H9 (cell line): ENCODE measurements around the gene CD151. TPM values are rescaled to one million over a fixed set of nuclear protein-coding genes. Genes with fewer than 3 reads are reported as not detected.

Experiments used
- DNase-seq: peaks from one replicate; pipeline ENCODE4 v3.0.0-alpha.2; 2017
- H2AFZ ChIP-seq: one replicate; pipeline ENCODE4 v1.6.1; 2013; ENCODE audit warnings: mild to moderate bottlenecking, low read length, control low read depth, moderate library complexity
- H2AK5ac ChIP-seq: 2 replicates; pipeline ENCODE4 v1.6.1; 2013; ENCODE audit warnings: low read length, control low read depth, mixed read lengths; ENCODE audit not compliant: insufficient read length
- H2BK120ac ChIP-seq: one replicate; pipeline ENCODE4 v1.6.1; 2013; ENCODE audit warnings: low read depth, mild to moderate bottlenecking, low read length, control low read depth, inconsistent platforms; ENCODE audit not compliant: poor library complexity, severe bottlenecking
- H2BK12ac ChIP-seq: 2 replicates; pipeline ENCODE4 v1.6.1; 2013; ENCODE audit warnings: low read length, control low read depth, mixed read lengths, low read depth; ENCODE audit not compliant: insufficient read length
- H2BK15ac ChIP-seq: 2 replicates; pipeline ENCODE4 v1.6.1; 2013; ENCODE audit warnings: low read depth, low read length, control low read depth
- H2BK20ac ChIP-seq: one replicate; pipeline ENCODE4 v1.6.1; 2013; ENCODE audit warnings: low read depth, mild to moderate bottlenecking, low read length, control low read depth, inconsistent platforms; ENCODE audit not compliant: poor library complexity, severe bottlenecking
- H2BK5ac ChIP-seq: 2 replicates; pipeline ENCODE4 v1.6.1; 2013; ENCODE audit warnings: low read length, control low read depth, mixed read lengths; ENCODE audit not compliant: insufficient read length
- H3K14ac ChIP-seq: 2 replicates; pipeline ENCODE4 v1.6.1; 2013; ENCODE audit warnings: low read length, control low read depth; ENCODE audit not compliant: insufficient read depth
- H3K18ac ChIP-seq: 2 replicates; pipeline ENCODE4 v1.6.1; 2013; ENCODE audit warnings: low read depth, mild to moderate bottlenecking, mixed read lengths, low read length, control low read depth; ENCODE audit not compliant: insufficient read length
- H3K23ac ChIP-seq: 2 replicates; pipeline ENCODE4 v1.6.1; 2013; ENCODE audit warnings: low read length, control low read depth, mixed read lengths, low read depth; ENCODE audit not compliant: insufficient read length
- H3K23me2 ChIP-seq: 2 replicates; pipeline ENCODE4 v1.6.1; 2013; ENCODE audit warnings: low read depth, mild to moderate bottlenecking, mixed read lengths, low read length, control low read depth; ENCODE audit not compliant: insufficient read length, poor library complexity, severe bottlenecking
- H3K27ac ChIP-seq: 2 replicates; pipeline ENCODE4 v1.5.1; 2013; ENCODE audit warnings: low read length, control low read depth, mixed read lengths, low read depth; ENCODE audit not compliant: insufficient read length
- H3K27me3 ChIP-seq: 2 replicates; pipeline ENCODE4 v1.6.1; 2013; ENCODE audit warnings: low read length, control low read depth, inconsistent platforms; ENCODE audit not compliant: insufficient read depth
- H3K4ac ChIP-seq: 2 replicates; pipeline ENCODE4 v1.6.1; 2013; ENCODE audit warnings: low read depth, mild to moderate bottlenecking, control low read depth, inconsistent platforms, low read length, moderate library complexity
- H3K4me1 ChIP-seq: 2 replicates; pipeline ENCODE4 v1.6.1; 2013; ENCODE audit warnings: low read length, control low read depth, inconsistent platforms; ENCODE audit not compliant: insufficient read depth
- H3K4me2 ChIP-seq: 2 replicates; pipeline ENCODE4 v1.6.1; 2013; ENCODE audit warnings: low read length, control low read depth, mixed read lengths; ENCODE audit not compliant: insufficient read length, insufficient read depth
- H3K56ac ChIP-seq: 2 replicates; pipeline ENCODE4 v1.6.1; 2013; ENCODE audit warnings: low read depth, mild to moderate bottlenecking, mixed read lengths, low read length, control low read depth; ENCODE audit not compliant: insufficient read length
- H3K79me1 ChIP-seq: 2 replicates; pipeline ENCODE4 v1.6.1; 2013; ENCODE audit warnings: low read depth, mild to moderate bottlenecking, moderate library complexity, low read length, control low read depth, inconsistent platforms; ENCODE audit not compliant: insufficient read depth, poor library complexity, severe bottlenecking
- H3K79me2 ChIP-seq: 2 replicates; pipeline ENCODE4 v1.6.1; 2013; ENCODE audit warnings: low read length, control low read depth, inconsistent platforms; ENCODE audit not compliant: insufficient read depth
- H3K9ac ChIP-seq: 2 replicates; pipeline ENCODE4 v1.6.1; 2013; ENCODE audit warnings: low read length, control low read depth, mixed read lengths; ENCODE audit not compliant: insufficient read length; ENCODE audit errors: extremely low read depth
- H3K9me3 ChIP-seq: one replicate; pipeline ENCODE4 v1.6.1; 2013; ENCODE audit warnings: low read depth, low read length, inconsistent platforms; ENCODE audit not compliant: control insufficient read depth
- H3T11ph ChIP-seq: one replicate; pipeline ENCODE4 v1.6.1; 2013; ENCODE audit warnings: mild to moderate bottlenecking, low read length, control low read depth, inconsistent platforms
- H4K20me1 ChIP-seq: one replicate; pipeline ENCODE4 v1.6.1; 2013; ENCODE audit not compliant: control insufficient read depth, insufficient read length, insufficient read depth
- H4K5ac ChIP-seq: 2 replicates; pipeline ENCODE4 v1.6.1; 2013; ENCODE audit warnings: low read depth, mild to moderate bottlenecking, mixed read lengths, low read length, control low read depth; ENCODE audit not compliant: insufficient read length
- H4K8ac ChIP-seq: replicated peaks from 2 replicates; pipeline ENCODE4 v1.6.1; 2013; ENCODE audit warnings: low read length, control low read depth, mixed read lengths, low read depth; ENCODE audit not compliant: insufficient read length
- H4K91ac ChIP-seq: 2 replicates; pipeline ENCODE4 v1.6.1; 2013; ENCODE audit warnings: low read depth, mild to moderate bottlenecking, moderate library complexity, mixed read lengths, low read length, control low read depth; ENCODE audit not compliant: insufficient read length
- H3K27ac Mint-ChIP-seq, 3 experiments: 2 replicates in 2 of 3; 3 replicates in 1 of 3; pipeline ENCODE4 v1.8.0; 2020 to 2021; ENCODE audit warnings: mixed read lengths in 3 of 3, mild to moderate bottlenecking in 1 of 3, moderate library complexity in 1 of 3
- H3K27me3 Mint-ChIP-seq: 2 replicates; pipeline ENCODE4 v1.8.0; 2021; ENCODE audit warnings: low read depth, mild to moderate bottlenecking, moderate library complexity, mixed read lengths
- H3K36me3 Mint-ChIP-seq, 3 experiments: 2 replicates in 2 of 3; 3 replicates in 1 of 3; pipeline ENCODE4 v1.8.0; 2020 to 2021; ENCODE audit warnings: low read depth in 3 of 3, mixed read lengths in 3 of 3; ENCODE audit not compliant: insufficient read depth in 1 of 3
- H3K4me1 Mint-ChIP-seq, 2 experiments: 2 replicates each; pipeline ENCODE4 v1.8.0; 2020; ENCODE audit warnings: mixed read lengths in 2 of 2
- H3K4me3 Mint-ChIP-seq, 2 experiments: 2 replicates in 1 of 2; 3 replicates in 1 of 2; pipeline ENCODE4 v1.8.0; 2020 to 2021; ENCODE audit warnings: mild to moderate bottlenecking in 2 of 2, mixed read lengths in 2 of 2, moderate library complexity in 1 of 2
- H3K9me3 Mint-ChIP-seq, 2 experiments: 2 replicates in 1 of 2; 3 replicates in 1 of 2; pipeline ENCODE4 v1.8.0; 2020; ENCODE audit warnings: mild to moderate bottlenecking in 2 of 2, mixed read lengths in 2 of 2, moderate library complexity in 1 of 2
- WGBS: extraction: QIAGEN DNeasy Blood & Tissue Kit; methylation state at CpG from one replicate; pipeline ENCODE4 v1.1.7; 2013; ENCODE audit warnings: missing lambda C conversion rate, low lambda C conversion rate, mixed read lengths; ENCODE audit not compliant: insufficient read length; ENCODE audit errors: extremely low coverage; 5-methylcytosine and 5-hydroxymethylcytosine counted together
- total RNA-seq: library from RNA; stranded (reverse); gene quantifications from 2 replicates; pipeline ENCODE4 v1.2.1, GENCODE V29; 2021
- TF ChIP-seq, protein P1 (sequence below): fragments of 200-600 bp; sonication (generic); conservative IDR thresholded peaks from 3 replicates; pipeline ENCODE4 v1.8.0; 2021; ENCODE audit warnings: antibody characterized with exemption, mild to moderate bottlenecking

CD151 gene
- total RNA-seq, 1 experiment from 2014 or later, result 138 TPM

- H2BK5ac ChIP-seq, result no peak overlapping the region
- H3K4me2 ChIP-seq, result no peak overlapping the region
- no peak overlapping the region for H2BK120ac ChIP-seq
- no peak overlapping the region for H2BK20ac ChIP-seq
- no peak overlapping the region for H3K9ac ChIP-seq
- H2AK5ac ChIP-seq, result no peak overlapping the region
- no peak overlapping the region for H3T11ph ChIP-seq
- Mint-ChIP-seq H3K27me3 (peaks cover 7% of the 10 kb centered on the region; the same call in 1 of the 2 replicates), H3K27ac (no peak overlapping the region), H3K4me1 (peaks cover 7 to 27% of the 10 kb centered on the region in 2 experiments; a peak in 3 of 4 replicates), H3K9me3 (no peaks in the 10 kb centered on the region), H3K4me3 (peak overlapping the region in 1 of 2 experiments; percentile 55; a peak in 3 of 5 replicates), H3K36me3 (peaks cover 0 to 16% (median 0%) of the 10 kb centered on the region in 3 experiments; a peak in 3 of 7 replicates)
- H3K56ac ChIP-seq, result no peak overlapping the region
- no peak overlapping the region for H3K14ac ChIP-seq
- no peak overlapping the region for H3K4ac ChIP-seq
- no peak overlapping the region for H3K23ac ChIP-seq
- no peak overlapping the region for H4K8ac ChIP-seq
- no peak overlapping the region for H2BK12ac ChIP-seq
- H3K23me2 ChIP-seq, result peaks cover 4% of the 10 kb centered on the region
- DNase-seq, result no peak
- H3K4me1 ChIP-seq, result no peaks in the 10 kb centered on the region; the same call in 1 of the 2 replicates
- H2AFZ ChIP-seq, result no peak overlapping the region
- TF ChIP-seq, protein P1, sequence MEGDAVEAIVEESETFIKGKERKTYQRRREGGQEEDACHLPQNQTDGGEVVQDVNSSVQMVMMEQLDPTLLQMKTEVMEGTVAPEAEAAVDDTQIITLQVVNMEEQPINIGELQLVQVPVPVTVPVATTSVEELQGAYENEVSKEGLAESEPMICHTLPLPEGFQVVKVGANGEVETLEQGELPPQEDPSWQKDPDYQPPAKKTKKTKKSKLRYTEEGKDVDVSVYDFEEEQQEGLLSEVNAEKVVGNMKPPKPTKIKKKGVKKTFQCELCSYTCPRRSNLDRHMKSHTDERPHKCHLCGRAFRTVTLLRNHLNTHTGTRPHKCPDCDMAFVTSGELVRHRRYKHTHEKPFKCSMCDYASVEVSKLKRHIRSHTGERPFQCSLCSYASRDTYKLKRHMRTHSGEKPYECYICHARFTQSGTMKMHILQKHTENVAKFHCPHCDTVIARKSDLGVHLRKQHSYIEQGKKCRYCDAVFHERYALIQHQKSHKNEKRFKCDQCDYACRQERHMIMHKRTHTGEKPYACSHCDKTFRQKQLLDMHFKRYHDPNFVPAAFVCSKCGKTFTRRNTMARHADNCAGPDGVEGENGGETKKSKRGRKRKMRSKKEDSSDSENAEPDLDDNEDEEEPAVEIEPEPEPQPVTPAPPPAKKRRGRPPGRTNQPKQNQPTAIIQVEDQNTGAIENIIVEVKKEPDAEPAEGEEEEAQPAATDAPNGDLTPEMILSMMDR, result no peak
- H3K9me3 ChIP-seq, result no peaks in the 10 kb centered on the region
- no peaks in the 10 kb centered on the region for H3K79me1 ChIP-seq
- H3K27ac ChIP-seq, result no peak overlapping the region
- no CpG with 5 or more reads among the region's 31 CpGs for WGBS
- no peaks in the 10 kb centered on the region for H3K27me3 ChIP-seq
- H2BK15ac ChIP-seq, result no peak overlapping the region
- H4K20me1 ChIP-seq, result no peaks in the 10 kb centered on the region
- H4K5ac ChIP-seq, result no peak overlapping the region
- H3K79me2 ChIP-seq, result no peaks in the 10 kb centered on the region
- no peak overlapping the region for H4K91ac ChIP-seq
- H3K18ac ChIP-seq, result no peak overlapping the region
Measured at GRCh38 chr11:788953-789940, 43.5 kb upstream of the CD151 start.
